Measurements from ENCODE around the gene PRKAR1A. TPM values are rescaled to one million over a fixed set of nuclear protein-coding genes. Genes with fewer than 3 reads are reported as not detected.

PRKAR1A gene
- total RNA-seq, 2 donors from 2014 or later: 236 to 271 TPM

DNA sequence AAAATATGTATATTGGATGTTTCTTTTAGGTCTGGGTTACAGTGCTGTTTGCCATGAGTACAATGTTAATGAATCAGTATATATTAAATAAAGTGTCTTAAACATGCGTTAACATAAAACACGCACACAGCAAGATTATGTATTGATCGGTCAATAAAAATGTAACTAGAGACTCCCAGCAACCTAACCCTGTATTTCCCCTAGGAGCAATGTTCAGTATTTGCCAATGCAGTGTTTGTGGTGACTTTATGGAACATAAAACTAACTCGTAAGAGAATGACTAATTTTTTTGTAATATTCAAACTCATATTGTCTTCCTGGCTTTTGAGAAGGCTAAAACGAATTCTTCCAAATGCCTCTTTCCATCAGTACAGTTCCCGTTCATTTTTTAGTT lies 22.5 kb downstream of the PRKAR1A start:
- no peak for DNase-seq (ENCODE audit: low spot score)
- intact Hi-C loops (cut with DNase I): no loop called here

- DNase-seq (ENCODE audit: low spot score): no peak
- intact Hi-C loops (cut with DNase I): no loop called here
Observed at GRCh38 chr17:68535922-68536321, 23.7 kb downstream of the PRKAR1A start.

DNA sequence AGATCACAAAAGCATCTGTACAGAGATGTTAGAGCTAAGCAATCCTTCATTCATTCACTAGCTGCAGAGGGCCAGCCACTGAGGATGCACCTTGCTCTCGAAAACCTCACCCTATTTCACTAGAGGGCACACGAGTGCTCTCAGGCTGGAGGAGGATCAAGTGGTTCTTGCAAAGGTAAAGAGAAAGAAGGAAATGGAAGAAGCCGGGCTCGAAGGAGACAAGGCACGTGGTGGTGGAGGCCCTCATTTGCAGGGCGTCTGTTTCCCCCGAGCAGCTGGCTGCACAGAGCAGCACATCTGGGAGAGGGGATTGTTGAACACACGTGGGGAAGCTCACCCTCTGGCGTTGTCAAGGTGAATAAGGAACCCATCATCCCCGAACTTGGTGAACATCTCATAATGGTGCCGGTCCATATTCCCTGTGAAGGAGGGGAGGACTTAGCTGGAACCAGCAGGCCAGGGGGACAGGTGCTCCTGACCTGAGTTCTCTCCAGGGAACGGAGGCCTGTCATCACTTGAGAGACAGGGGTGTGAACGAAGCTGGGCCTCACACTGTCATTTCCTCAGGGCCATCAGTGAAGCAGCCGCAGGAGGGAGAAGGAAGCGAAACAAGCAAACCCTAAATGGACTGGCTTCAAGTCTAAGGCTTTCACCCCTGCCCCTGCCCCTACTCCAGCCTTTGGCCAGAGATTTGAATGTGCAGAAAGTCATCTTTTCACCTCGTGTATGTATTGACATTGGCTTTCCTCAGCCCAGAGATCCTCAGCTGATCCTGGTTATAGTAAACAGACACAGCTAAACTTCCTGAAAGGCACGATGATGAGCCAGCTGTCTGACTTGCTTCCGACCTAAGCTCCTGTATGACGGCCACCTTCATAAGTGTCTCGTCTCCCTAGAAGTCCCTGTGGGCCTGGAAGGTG lies 27.6 kb downstream of the PRKAR1A start:
- intact Hi-C loops (cut with DNase I): no loop called here

GRCh38 chr17:68540981-68541380 lies 28.8 kb downstream of the PRKAR1A start:
- intact Hi-C loops (cut with DNase I): no loop called here

More for the DNA sequence above, 27.6 kb downstream of the PRKAR1A start:
- no peak for DNase-seq (ENCODE audit: low spot score)

GRCh38 chr17:68541816-68542215 lies 29.6 kb downstream of the PRKAR1A start:
- DNase-seq (ENCODE audit: low spot score): no peak

More at GRCh38 chr17:68540981-68541380, 28.8 kb downstream of the PRKAR1A start:
- DNase-seq (ENCODE audit: low spot score): no peak

GRCh38 chr17:68542698-68543463 lies 30.7 kb downstream of the PRKAR1A start:
- no peak for DNase-seq (ENCODE audit: low spot score)
- intact Hi-C loops (cut with DNase I): no loop called here

More at GRCh38 chr17:68541816-68542215, 29.6 kb downstream of the PRKAR1A start:
- intact Hi-C loops (cut with DNase I): no loop called here

DNA sequence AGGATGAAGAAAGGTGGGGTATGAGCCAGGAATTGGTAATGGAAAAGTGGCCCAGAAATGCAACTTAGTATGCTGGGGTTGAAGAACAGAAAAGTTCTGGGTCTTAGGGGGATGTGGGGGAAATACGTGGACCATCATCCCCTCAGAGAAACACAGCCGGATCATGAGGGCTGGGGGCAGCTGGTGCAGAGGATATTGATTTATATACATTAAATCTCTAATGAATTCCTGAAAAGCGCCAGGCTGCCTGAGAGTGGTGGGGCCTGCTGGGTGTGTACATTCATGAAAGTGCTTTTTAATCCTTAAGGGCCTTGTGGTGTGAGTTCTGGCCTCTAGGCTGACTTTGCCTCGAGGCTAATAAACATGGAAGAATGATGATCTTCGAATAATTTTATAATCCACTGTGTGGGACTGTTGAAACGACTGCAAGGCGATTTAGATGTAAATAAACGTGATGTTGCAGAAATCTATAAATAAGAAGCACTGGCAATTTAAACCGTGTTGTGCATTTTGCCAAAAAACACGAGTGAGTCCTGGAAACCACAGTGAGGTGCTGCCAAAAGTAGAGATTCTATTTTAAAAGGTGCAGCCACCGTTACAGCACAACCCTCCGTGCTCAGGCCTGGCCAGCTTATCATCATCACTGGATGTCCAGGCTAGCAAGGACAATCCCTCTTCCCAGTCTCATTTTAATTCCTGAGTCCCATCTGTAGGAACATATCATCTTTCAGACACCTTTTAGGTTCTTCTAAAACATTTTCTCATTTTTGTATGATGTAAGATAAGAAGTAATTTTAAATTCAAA lies 32.1 kb downstream of the PRKAR1A start:
- intact Hi-C loops (cut with DNase I): no loop called here
- no peak for DNase-seq (ENCODE audit: low spot score)

DNA sequence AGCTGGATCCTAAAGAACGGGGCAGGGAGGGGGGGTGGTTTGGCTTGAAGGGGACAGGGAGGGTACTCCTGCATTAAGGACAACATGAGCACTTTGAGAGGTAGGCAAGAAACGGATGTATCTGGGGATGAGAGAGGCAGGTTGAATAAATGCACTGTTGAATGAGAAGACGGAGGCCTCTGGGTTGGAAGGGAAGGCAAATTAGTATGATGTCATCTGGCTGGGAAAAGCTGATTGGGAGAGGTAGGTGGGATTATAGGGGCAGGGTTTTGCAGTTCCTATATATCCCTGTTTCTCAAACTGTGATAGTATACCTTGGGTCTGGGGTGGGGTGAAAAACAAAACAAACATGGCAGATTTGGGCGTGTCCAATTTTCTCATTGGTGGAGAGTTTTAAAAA lies 44.3 kb downstream of the PRKAR1A start:
- intact Hi-C loops (cut with DNase I): no loop called here
- DNase-seq (ENCODE audit: low spot score): no peak

DNA sequence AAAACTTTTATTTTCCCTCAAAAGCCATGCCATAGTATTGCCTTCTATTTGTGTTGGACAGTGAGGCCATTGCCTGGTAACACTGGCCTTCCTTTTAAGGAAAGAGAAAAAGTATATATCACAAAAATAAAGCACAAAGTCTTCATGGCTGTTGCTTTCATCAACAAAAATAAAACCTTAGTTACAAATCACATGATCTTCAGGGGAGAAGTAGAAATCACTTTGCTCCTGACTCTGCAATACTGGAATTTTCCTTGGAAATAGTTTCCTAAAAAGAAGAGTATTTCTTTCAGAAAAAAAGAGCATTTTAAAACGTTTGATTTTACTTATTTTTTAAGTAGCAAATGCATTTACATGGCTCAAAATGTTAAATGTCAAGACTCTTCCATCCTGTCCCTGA lies 47.1 kb downstream of the PRKAR1A start:
- intact Hi-C loops (cut with DNase I): no loop called here
- no peak for DNase-seq (ENCODE audit: low spot score)

DNA sequence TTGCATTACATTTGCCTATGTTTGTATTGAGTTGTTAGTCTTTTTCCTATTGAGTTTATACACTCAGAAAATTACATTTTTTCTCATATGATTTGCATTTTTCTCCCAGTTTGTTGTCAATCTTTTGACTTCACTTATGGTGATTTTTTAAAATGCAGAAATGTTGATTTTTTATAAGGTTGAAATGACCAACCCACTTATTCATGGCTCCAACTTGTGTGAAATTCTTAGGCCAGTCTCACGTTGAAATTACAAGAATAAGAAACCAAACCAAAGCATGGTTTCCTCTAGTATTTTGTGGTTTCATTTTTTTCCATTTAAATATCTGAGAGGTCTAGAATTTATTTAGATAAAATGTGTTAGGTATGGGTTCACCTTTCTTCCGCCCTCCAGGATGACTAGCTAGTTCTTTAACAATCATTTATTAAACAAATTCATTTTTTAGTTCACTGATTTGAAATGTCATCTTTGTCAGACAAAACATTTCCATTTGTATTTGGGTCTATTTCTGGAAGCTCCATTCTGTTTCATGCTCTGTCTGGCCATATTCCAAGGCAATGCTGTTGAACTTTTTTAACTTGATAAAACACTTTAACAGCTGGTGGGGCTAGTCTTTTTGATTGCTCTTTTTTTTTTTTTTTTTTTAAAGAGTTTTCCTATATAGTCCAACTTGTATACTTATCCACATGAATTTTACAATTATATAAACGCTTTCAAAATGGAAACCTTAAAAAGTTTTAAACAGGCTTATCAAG lies 48.9 kb downstream of the PRKAR1A start:
- intact Hi-C loops (cut with DNase I): no loop called here
- no peak for DNase-seq (ENCODE audit: low spot score)

DNA sequence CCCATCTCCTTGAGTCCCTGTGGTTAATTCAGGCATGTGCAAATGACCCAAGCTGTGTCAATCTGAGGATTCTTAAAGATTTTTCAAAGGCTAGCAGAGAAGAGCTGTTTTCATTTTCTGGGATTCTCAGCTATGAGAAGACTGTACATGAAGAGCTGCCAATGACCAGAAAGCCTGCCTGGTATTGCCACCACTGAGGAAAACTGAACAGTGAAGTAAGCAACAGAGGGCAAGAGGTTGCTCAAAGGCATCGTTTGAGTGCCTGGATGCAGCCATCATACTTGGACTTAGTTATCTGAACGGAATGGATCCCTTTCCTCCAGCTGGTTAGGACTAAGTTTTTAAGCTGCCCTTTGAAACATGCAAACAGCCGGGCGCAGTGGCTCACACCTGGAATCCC lies 50.5 kb downstream of the PRKAR1A start:
- no peak for DNase-seq (ENCODE audit: low spot score)
- intact Hi-C loops (cut with DNase I): no loop called here

DNA sequence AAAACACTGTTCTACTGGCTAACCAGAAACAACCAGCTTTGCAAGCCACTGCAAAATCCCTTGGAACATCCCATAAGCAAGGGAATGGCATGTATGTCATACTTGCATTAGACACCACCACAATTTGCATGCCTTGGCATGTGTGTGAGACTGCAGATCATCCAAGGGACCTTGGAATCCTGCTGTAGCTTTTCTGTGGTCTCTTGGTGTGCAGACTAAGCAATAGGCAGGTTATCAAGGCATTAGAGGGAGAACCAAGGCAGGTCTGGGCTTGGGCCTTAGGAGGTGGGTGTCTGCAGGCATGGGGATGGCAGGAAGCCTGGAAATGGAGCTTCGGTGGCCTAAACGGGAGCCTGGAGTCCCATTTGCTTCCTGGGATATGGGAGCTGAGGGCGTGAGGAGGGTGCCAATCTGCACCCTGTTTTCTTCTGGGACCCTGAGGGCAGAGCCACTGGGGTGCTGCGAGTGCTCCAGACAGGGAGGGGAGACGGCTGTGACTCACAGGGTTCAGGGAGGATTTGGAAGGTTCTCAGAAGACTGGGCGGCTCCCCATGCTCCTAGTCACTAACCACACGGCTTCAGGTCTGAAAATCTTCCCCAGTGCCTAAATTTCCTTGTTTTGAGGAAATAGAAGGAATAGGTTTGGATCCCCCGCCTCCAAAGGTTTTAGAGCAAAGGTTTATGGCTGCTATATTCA lies 52.3 kb downstream of the PRKAR1A start:
- no peak for DNase-seq (ENCODE audit: low spot score)

GRCh38 chr17:68565661-68566441 lies 53.6 kb downstream of the PRKAR1A start:
- intact Hi-C loops (cut with DNase I): no loop called here
- DNase-seq (ENCODE audit: low spot score): no peak

More for the DNA sequence above, 52.3 kb downstream of the PRKAR1A start:
- intact Hi-C loops (cut with DNase I): no loop called here

- intact Hi-C loops (cut with DNase I): no loop called here
- no peak for DNase-seq (ENCODE audit: low spot score)
Observed at GRCh38 chr17:68566442-68566738, 54.2 kb downstream of the PRKAR1A start.

DNA sequence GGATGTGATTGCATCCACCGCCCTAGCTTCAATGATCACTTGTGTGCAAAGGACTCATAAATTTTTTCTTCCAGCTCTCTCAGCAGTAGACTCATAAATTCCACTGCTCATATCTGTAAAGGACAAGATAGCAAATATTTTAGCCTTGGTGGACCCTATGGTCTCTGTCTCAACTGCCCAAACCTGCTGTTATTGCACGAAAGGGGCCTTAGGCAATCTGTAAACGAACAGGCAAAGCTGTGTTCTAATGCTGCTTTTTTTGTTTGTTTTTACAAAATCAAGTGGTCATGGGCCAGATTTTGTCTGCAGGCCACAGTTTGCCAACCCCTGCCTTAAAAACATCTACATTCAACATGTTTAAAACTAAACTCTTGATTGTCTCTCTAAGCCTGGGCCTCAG lies 54.8 kb downstream of the PRKAR1A start:
- intact Hi-C loops (cut with DNase I): no loop called here
- DNase-seq (ENCODE audit: low spot score): no peak

DNA sequence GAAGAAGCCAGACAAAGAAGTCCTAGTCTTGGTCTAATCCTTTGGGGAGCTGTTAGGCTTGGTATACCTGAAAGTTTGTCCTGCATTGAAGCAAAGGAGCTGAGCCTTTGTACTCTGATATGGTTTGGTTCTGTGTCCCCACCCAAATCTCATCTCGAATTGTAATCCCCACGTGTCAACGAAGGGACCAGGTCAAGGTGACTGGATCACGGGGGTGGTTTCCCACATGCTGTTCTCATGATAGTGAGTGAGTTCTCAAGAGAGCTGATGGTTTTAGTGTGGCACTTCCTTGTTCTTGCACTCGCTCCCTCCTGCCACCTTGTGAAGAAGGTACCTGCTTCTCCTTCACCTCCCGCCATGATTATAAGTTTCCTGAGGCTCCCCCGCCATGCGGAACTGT lies 55.4 kb downstream of the PRKAR1A start:
- DNase-seq (ENCODE audit: low spot score): no peak
- intact Hi-C loops (cut with DNase I): no loop called here

DNA sequence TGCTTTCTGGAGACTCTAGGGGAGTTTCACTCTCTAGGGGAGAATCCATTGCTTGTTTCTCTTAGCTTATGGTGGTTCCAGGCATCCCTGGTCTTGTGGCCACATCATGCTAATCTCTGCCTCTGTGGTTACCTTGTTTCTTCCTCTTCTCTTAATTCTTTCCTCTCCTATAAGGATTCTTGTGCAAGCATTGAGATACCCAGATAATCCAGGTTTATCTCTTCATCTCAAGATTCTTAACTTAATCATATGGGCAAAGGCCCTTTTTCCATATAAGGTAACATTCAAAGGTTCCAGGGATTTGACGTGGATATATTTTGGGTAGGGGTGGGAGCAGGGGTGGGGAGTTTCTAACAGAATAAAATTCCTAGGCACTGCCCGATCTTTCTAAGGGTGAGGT lies 56.4 kb downstream of the PRKAR1A start:
- no peak for DNase-seq (ENCODE audit: low spot score)
- intact Hi-C loops (cut with DNase I): no loop called here

DNA sequence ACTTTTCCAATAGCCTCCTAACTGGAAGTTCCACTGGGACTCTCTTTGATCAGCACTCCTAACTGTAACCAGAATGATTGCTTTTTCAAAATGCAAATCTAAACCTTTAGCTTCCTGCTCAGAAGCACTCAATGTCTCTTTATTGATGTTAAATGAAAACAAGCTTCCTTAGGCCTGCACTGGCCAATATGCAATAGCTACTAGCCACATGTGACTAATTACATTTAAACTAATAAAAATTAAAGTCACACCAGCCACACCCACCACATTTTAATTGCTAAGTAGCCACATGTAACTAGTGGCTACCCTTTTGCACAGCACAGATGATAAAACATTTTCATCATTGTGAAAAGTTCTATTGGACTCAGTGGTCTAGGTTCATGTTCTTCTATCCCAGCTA lies 57.1 kb downstream of the PRKAR1A start:
- DNase-seq (ENCODE audit: low spot score): no peak

More for the DNA sequence above, 57.1 kb downstream of the PRKAR1A start:
- intact Hi-C loops (cut with DNase I): no loop called here

Measured in posterior vena cava (tissue), 2 donors.